Measurements from ENCODE around the gene TKTL1. TPM values are rescaled to one million over a fixed set of nuclear protein-coding genes. Genes with fewer than 3 reads are reported as not detected.

Gene TKTL1
- total RNA-seq, 2 donors from 2014 or later = 1.1 to 4.0 TPM

DNA sequence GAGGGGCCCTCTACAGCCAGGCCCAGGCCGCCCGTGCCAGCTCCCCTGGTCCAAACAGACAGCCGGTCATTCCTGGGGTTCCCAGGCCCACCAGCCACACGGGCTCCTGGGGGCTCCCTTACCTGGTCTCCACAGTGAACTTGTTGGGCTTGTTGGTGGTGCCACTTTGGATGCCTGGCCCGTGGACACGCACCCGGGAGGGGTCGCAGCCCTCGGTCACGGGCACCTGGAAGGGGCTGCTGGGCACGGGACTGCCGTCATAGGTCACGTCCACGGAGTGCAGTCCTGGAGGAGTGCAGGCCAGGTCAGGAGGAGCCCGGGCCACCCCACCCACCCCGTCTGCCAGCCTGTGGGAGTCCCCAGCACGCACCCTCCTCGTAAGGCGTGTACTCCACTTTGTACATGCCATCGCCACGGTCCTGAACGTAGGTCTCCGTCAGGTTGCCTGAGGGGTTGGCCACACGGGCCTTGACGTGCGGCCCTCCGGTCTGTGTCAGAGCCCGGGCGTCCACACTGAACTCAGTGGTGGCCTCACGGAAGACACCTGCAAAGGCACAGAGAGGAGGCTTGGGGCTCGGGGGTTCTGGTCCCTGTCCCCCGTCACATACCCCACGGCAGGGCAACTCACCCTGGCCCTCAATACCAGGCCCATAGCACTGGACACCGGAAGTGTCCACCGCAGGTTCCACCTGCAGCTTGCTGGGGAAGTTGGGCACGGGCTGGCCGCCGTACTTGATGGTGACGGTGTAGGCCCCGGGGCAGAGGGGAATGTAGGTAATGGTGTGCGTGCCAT is 64.0 kb downstream of the TKTL1 start:
- H3K4me3 ChIP-seq = no peak overlapping the region
- TF ChIP-seq, protein P1, sequence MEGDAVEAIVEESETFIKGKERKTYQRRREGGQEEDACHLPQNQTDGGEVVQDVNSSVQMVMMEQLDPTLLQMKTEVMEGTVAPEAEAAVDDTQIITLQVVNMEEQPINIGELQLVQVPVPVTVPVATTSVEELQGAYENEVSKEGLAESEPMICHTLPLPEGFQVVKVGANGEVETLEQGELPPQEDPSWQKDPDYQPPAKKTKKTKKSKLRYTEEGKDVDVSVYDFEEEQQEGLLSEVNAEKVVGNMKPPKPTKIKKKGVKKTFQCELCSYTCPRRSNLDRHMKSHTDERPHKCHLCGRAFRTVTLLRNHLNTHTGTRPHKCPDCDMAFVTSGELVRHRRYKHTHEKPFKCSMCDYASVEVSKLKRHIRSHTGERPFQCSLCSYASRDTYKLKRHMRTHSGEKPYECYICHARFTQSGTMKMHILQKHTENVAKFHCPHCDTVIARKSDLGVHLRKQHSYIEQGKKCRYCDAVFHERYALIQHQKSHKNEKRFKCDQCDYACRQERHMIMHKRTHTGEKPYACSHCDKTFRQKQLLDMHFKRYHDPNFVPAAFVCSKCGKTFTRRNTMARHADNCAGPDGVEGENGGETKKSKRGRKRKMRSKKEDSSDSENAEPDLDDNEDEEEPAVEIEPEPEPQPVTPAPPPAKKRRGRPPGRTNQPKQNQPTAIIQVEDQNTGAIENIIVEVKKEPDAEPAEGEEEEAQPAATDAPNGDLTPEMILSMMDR (IDR thresholded peaks at IDR 0.05) = no peak
- H3K4me1 ChIP-seq = peaks cover 0 to 18% of the 10 kb centered on the region in 2 donors
- DNase-seq (ENCODE audit: low spot score) = no peak
- H3K27ac ChIP-seq = peak overlapping the region; percentile 12 to 53
- no peaks in the 10 kb centered on the region for H3K9me3 ChIP-seq
- peaks cover 89% of the 10 kb centered on the region for H3K36me3 ChIP-seq
- H3K27me3 ChIP-seq = no peaks in the 10 kb centered on the region

DNA sequence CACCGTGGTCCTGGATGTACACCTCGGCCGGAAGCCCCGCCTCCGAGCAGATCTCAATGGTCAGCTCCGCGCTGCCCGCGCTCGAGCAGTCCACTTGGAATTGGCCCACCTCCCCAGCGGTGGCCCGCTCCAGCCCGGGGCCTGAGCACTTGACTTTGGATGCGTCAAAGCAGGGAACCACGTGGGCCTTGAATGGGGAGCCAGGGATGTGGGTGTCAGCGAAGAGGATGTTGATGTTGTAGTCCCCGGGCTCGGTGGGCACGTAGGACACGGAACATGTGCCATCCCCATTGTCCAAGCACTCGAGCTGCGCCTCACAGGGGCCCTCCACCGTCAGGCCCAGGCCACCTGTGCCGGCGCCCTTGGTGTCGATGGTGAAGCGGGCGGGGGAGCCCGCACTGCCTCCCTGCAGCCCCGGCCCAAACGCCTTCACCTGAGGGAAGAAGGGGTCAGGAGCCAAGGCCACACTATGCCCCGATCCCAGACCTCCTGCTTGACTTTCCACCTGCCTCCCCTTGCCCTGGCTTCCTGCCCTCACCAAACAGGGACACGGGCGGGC is 64.6 kb downstream of the TKTL1 start:
- Histone ChIP-seq H3K27me3 (no peaks in the 10 kb centered on the region), H3K9me3 (no peaks in the 10 kb centered on the region), H3K4me1 (peaks cover 0 to 18% of the 10 kb centered on the region in 2 donors), H3K4me3 (no peak overlapping the region), H3K36me3 (peaks cover 89% of the 10 kb centered on the region), H3K27ac (peak overlapping the region; percentile 12 to 53)
- DNase-seq (ENCODE audit: low spot score) = no peak
- TF ChIP-seq, protein P1 (IDR thresholded peaks at IDR 0.05) = no peak

DNA sequence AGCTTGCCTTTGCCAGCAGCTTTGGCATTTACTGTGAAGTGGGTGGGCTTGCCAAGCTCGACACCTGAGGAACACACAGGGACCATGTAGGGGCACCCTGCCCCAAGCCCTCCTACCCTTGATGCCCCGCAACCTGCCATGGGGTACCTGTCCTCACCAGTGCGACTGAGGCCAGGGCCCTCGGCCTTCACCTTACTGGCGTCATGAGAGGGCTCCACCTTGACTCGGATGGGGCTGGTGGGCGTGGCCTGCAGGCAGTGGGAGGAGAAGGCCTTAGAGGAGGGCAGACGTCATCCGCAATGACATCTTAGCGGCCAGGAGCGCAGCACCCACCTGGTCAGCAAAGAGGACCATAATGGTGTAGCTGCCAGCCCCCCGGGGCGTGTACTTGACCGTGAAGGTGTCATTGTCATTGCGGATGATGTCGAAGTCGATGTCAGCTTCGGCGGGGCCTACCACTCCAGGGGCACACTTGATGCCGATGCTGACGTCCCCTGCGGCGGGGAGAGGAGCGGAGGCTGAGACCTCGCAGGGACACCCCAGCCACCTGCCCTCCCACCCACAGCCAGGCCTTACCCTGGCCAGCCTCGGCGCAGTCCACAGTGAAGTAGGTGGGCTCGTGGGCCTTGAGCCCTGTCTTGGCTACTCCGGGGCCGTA is 66.6 kb downstream of the TKTL1 start:
- peaks cover 96% of the 10 kb centered on the region for H3K36me3 ChIP-seq
- TF ChIP-seq, protein P1 (IDR thresholded peaks at IDR 0.05) = no peak
- peak overlapping the region in 1 of 2 donors; percentile 53 for H3K27ac ChIP-seq
- H3K4me1 ChIP-seq = peaks cover 0 to 30% of the 10 kb centered on the region in 2 donors
- H3K9me3 ChIP-seq = no peaks in the 10 kb centered on the region
- no peak overlapping the region for H3K4me3 ChIP-seq
- H3K27me3 ChIP-seq = no peaks in the 10 kb centered on the region
- DNase-seq (ENCODE audit: low spot score) = no peak

DNA sequence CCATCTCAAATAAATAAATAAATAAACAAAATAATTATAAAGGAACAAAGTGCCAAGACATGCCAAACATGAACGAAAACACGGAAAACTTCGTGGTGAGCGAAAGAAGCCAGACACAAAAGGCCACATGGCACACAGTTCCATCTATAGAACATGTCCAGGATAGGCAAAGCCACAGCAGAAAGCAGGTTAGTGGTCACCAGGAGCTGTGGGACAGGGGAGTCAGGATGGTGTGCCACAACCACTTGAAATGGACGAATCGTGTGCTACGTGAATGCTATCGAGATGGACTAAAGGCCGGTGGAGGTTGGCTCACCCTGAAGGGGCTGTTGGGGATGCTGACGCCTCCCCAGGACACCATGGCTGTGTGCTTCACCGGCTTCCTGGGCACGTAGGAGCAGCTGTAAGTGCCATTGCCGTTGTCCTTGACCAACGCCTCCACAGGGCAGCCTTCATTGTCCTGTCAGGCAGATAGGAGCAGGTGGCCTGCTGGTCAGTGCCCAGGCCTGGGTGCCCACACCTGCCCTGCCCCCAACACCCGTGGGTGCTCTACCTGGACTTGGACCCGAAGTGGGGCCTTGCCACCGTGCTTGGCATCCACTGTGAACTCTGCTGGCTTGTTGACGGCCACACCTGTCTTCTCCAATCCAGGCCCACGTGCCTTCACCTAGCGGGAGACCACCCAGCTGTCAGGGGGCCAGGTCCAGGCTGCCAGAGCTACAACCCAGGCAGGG is 68.3 kb downstream of the TKTL1 start:
- peaks cover 0 to 40% of the 10 kb centered on the region in 2 donors for H3K4me1 ChIP-seq
- no peaks in the 10 kb centered on the region for H3K9me3 ChIP-seq
- no peaks in the 10 kb centered on the region for H3K27me3 ChIP-seq
- peak overlapping the region in 1 of 2 donors; percentile 84 for H3K27ac ChIP-seq
- peaks cover 96% of the 10 kb centered on the region for H3K36me3 ChIP-seq
- TF ChIP-seq, protein P1 (IDR thresholded peaks at IDR 0.05) = no peak
- H3K4me3 ChIP-seq = no peak overlapping the region
- DNase-seq (ENCODE audit: low spot score) = no peak

DNA sequence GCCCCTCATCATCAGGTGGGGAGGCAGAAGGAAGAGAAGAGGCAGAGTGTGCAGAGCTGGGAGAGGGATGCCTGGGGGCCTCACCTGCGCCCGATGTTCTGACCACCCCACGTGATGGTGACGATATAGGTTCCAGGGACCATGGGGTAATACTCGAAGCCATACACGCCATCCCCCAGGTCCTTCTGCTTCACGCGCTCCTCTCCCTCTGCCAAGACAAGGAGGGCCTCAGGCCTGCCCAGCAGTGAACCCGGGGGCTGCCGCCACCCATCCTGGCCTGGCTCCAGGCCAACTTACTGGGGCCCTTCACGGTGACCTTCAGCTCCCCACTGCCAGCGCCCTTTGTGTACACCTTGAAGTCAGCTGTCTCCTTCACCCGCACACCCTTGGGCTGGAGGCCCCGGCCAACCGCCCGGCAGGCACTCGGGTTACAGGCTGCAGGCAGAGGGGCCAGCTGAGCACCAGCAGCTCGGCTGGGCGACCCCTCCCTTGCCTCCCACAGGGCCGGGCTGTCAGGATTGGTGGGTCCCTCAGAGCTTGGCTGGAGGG is 69.5 kb downstream of the TKTL1 start:
- no peak overlapping the region for H3K4me3 ChIP-seq
- peaks cover 0 to 28% of the 10 kb centered on the region in 2 donors for H3K4me1 ChIP-seq
- no peaks in the 10 kb centered on the region for H3K9me3 ChIP-seq
- no peak for DNase-seq (ENCODE audit: low spot score)
- H3K36me3 ChIP-seq = peaks cover 88% of the 10 kb centered on the region
- TF ChIP-seq, protein P1 (IDR thresholded peaks at IDR 0.05) = no peak
- H3K27me3 ChIP-seq = no peaks in the 10 kb centered on the region
- H3K27ac ChIP-seq = peak overlapping the region; percentile 84 to 96
